ENCODE results near the gene PLEKHA1. TPM values are rescaled to one million over a fixed set of nuclear protein-coding genes. Genes with fewer than 3 reads are reported as not detected.

The PLEKHA1 gene
- total RNA-seq, 1 experiment from 2014 or later = 31.0 TPM

DNA sequence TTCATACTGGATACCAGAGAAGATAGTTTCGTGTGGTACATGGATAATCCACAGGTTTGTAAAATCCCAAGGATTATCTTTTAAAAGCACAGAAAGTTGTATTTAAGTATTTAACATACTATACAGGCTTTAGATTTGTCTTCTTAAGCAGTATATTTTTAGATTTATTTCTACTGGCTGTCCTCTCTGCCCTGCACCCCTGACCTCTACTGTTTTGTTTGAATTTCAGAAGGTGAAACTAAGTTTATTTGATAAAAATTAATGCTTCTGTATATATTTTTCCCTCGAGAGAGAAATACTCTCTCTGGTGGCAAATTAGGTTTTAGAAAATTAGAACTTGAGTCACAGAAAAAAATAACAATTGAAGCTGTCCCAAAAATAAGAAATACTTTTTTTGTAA is 18.8 kb downstream of the PLEKHA1 start:
- no peak for DNase-seq
- TF ChIP-seq CTCF (IDR thresholded peaks at IDR 0.05; ENCODE audit: unreplicated experiment) = no peak
- Mint-ChIP-seq H3K36me3 (ENCODE audit: insufficient read depth, unreplicated experiment) (no peaks in the 10 kb centered on the region), H3K27me3 (ENCODE audit: unreplicated experiment) (no peaks in the 10 kb centered on the region), H3K4me3 (ENCODE audit: low read depth, unreplicated experiment) (no peak overlapping the region), H3K9me3 (ENCODE audit: low read depth, unreplicated experiment) (no peaks in the 10 kb centered on the region), H3K4me1 (ENCODE audit: low read depth, unreplicated experiment) (no peaks in the 10 kb centered on the region), H3K27ac (ENCODE audit: unreplicated experiment) (no peak overlapping the region)
- BruUV-seq (replicated peaks) = no TSS peak
- CTCF ChIA-PET = no interaction called here
- intact Hi-C loops (cut with micrococcal nuclease; ENCODE audit: unreplicated experiment) = no loop called here

- no TSS peak for BruUV-seq (replicated peaks)
- Mint-ChIP-seq H3K4me3 (ENCODE audit: low read depth, unreplicated experiment) (no peak overlapping the region), H3K36me3 (ENCODE audit: insufficient read depth, unreplicated experiment) (peaks cover 5% of the 10 kb centered on the region), H3K27me3 (ENCODE audit: unreplicated experiment) (no peaks in the 10 kb centered on the region), H3K4me1 (ENCODE audit: low read depth, unreplicated experiment) (no peaks in the 10 kb centered on the region), H3K27ac (ENCODE audit: unreplicated experiment) (no peak overlapping the region), H3K9me3 (ENCODE audit: low read depth, unreplicated experiment) (no peaks in the 10 kb centered on the region)
- intact Hi-C loops (cut with micrococcal nuclease; ENCODE audit: unreplicated experiment) = no loop called here
- no peak for DNase-seq
- CTCF ChIA-PET = no interaction called here
- no peak for TF ChIP-seq CTCF (IDR thresholded peaks at IDR 0.05; ENCODE audit: unreplicated experiment)
Observed at GRCh38 chr10:122402548-122403131, 28.1 kb downstream of the PLEKHA1 start.

GRCh38 chr10:122404576-122404975 is 30.1 kb downstream of the PLEKHA1 start:
- BruUV-seq (replicated peaks) = no TSS peak
- CTCF ChIA-PET = no interaction called here
- Mint-ChIP-seq H3K27ac (ENCODE audit: unreplicated experiment) (no peak overlapping the region), H3K4me1 (ENCODE audit: low read depth, unreplicated experiment) (no peaks in the 10 kb centered on the region), H3K4me3 (ENCODE audit: low read depth, unreplicated experiment) (no peak overlapping the region), H3K36me3 (ENCODE audit: insufficient read depth, unreplicated experiment) (no peaks in the 10 kb centered on the region), H3K9me3 (ENCODE audit: low read depth, unreplicated experiment) (no peaks in the 10 kb centered on the region), H3K27me3 (ENCODE audit: unreplicated experiment) (no peaks in the 10 kb centered on the region)
- DNase-seq = no peak
- no peak for TF ChIP-seq CTCF (IDR thresholded peaks at IDR 0.05; ENCODE audit: unreplicated experiment)
- intact Hi-C loops (cut with micrococcal nuclease; ENCODE audit: unreplicated experiment) = no loop called here

DNA sequence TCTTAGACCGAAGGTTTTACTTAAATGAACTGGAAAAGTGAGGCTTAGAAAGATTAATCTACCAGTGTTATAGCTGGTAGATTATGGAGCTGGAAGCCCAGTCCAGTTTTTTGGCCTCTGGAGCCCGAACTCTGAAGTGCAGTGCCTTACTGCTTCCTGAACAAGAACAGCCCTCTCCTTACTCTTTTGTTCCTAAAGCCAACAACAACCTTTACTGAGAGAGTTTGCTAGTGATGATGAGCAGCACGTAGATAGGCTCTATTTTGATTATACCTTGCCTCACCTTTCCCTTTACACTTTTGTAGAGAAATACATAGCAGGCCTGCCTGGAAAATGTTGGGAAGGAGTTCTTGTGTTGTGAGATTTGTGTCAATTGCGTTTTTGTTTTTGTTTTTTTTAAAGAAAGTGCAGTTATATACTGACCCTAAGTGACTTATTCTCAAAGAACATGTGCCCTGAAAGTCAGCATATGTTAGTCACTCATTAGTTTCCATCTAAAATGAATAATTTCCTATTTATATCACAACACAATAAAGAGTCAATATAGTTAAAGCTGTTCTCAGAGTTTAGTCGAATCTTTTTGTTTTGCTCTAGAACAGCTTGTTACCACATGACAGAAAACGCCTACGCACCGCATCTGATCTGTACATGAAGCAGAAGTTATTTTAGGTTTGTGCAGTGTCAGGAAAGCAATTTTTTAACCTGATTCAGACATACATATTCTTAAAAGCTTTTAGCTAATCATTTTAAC is 33.0 kb downstream of the PLEKHA1 start:
- no TSS peak for BruUV-seq (replicated peaks)
- Mint-ChIP-seq H3K27ac (ENCODE audit: unreplicated experiment) (no peak overlapping the region), H3K4me3 (ENCODE audit: low read depth, unreplicated experiment) (no peak overlapping the region), H3K27me3 (ENCODE audit: unreplicated experiment) (no peaks in the 10 kb centered on the region), H3K4me1 (ENCODE audit: low read depth, unreplicated experiment) (no peaks in the 10 kb centered on the region), H3K36me3 (ENCODE audit: insufficient read depth, unreplicated experiment) (no peaks in the 10 kb centered on the region), H3K9me3 (ENCODE audit: low read depth, unreplicated experiment) (no peaks in the 10 kb centered on the region)
- no peak for TF ChIP-seq CTCF (IDR thresholded peaks at IDR 0.05; ENCODE audit: unreplicated experiment)
- DNase-seq = no peak
- intact Hi-C loops (cut with micrococcal nuclease; ENCODE audit: unreplicated experiment) = no loop called here
- CTCF ChIA-PET = interaction anchor here (1.2 kb wide), 1 partner anchor 109 kb away, joined by 4 read pairs; no protein-coding TSS in a partner anchor

Data from Calu3 (cell line).